Peyer's patch (tissue), 4 donors: ENCODE results near the gene TBX5. TPM values are rescaled to one million over a fixed set of nuclear protein-coding genes. Genes with fewer than 3 reads are reported as not detected.

Experiments used
- DNase-seq, 3 donors: peaks; one replicate each; pipeline ENCODE4 v3.0.0-alpha.2; 2017 to 2019
- H3K27ac ChIP-seq, 4 donors: fragments of 200-600 bp; sonication (generic); one replicate each; pipeline ENCODE4 v1.5.1; 2016 to 2019
- H3K27me3 ChIP-seq, 2 donors: fragments of 200-600 bp; sonication (generic); one replicate each; pipeline ENCODE4 v1.5.1; 2019
- H3K36me3 ChIP-seq, 3 donors: fragments of 200-600 bp; sonication (generic); one replicate each; pipeline ENCODE4 v1.5.1; 2016 to 2019
- H3K4me1 ChIP-seq, 4 donors: fragments of 200-600 bp; sonication (generic); one replicate each; pipeline ENCODE4 v1.5.1; 2016 to 2019
- H3K4me3 ChIP-seq, 4 donors: fragments of 200-600 bp; sonication (generic); 1 replicate in 3 of 4; 2 replicates in 1 of 4; pipeline ENCODE4 v1.5.1; 2016 to 2019; ENCODE audit warnings: mild to moderate bottlenecking in 1 of 4
- H3K9me3 ChIP-seq, 4 donors: fragments of 200-600 bp; sonication (generic); one replicate each; pipeline ENCODE4 v1.5.1; 2016 to 2019; ENCODE audit warnings: mild to moderate bottlenecking in 1 of 4
- CTCF ChIP-seq, 6 experiments: fragments of 450-650 bp in 4 of 6; fragments of 200-600 bp in 2 of 6; sonication (generic) in 1 of 6; IDR thresholded peaks; one replicate each; pipeline ENCODE4 v1.5.1; 2017 to 2019; ENCODE audit warnings: antibody characterized with exemption in 6 of 6, mild to moderate bottlenecking in 3 of 6, moderate library complexity in 1 of 6
- POLR2A ChIP-seq, 2 donors: fragments of 450-650 bp; IDR thresholded peaks; one replicate each; pipeline ENCODE4 v1.5.1; 2017; ENCODE audit warnings: antibody characterized with exemption in 2 of 2, mild to moderate bottlenecking in 2 of 2, moderate library complexity in 2 of 2
- total RNA-seq, 4 donors: library from RNA; depleted of rRNA; stranded (reverse); fragments of >200 nt; gene quantifications; one replicate each; pipeline ENCODE4 v1.1.0, GENCODE V29; 2016

The TBX5 gene
- total RNA-seq, 4 donors from 2014 or later = not detected

GRCh38 chr12:114447799-114448617 lies 42.1 kb upstream of the TBX5 start:
- Histone ChIP-seq H3K27me3 (peaks cover 0 to 24% of the 10 kb centered on the region in 2 donors), H3K4me3 (no peak overlapping the region), H3K9me3 (no peaks in the 10 kb centered on the region), H3K27ac (no peak overlapping the region), H3K4me1 (no peaks in the 10 kb centered on the region), H3K36me3 (no peaks in the 10 kb centered on the region)
- DNase-seq = no peak
- TF ChIP-seq POLR2A (IDR thresholded peaks at IDR 0.05) (no peak), CTCF (IDR thresholded peaks at IDR 0.05) (no peak)

GRCh38 chr12:114447274-114447716 lies 41.4 kb upstream of the TBX5 start:
- Histone ChIP-seq H3K27me3 (peaks cover 0 to 24% of the 10 kb centered on the region in 2 donors), H3K4me1 (no peaks in the 10 kb centered on the region), H3K9me3 (no peaks in the 10 kb centered on the region), H3K27ac (no peak overlapping the region), H3K36me3 (no peaks in the 10 kb centered on the region), H3K4me3 (no peak overlapping the region)
- no peak for DNase-seq
- TF ChIP-seq CTCF (IDR thresholded peaks at IDR 0.05) (no peak), POLR2A (IDR thresholded peaks at IDR 0.05) (no peak)

- H3K36me3 ChIP-seq = no peaks in the 10 kb centered on the region
- TF ChIP-seq POLR2A (IDR thresholded peaks at IDR 0.05) = no peak
- no peak for TF ChIP-seq CTCF (IDR thresholded peaks at IDR 0.05)
- no peak for DNase-seq
- H3K4me1 ChIP-seq = no peaks in the 10 kb centered on the region
- H3K4me3 ChIP-seq = no peak overlapping the region
- peaks cover 0 to 28% of the 10 kb centered on the region in 2 donors for H3K27me3 ChIP-seq
- H3K27ac ChIP-seq = no peak overlapping the region
- no peaks in the 10 kb centered on the region for H3K9me3 ChIP-seq
Measured at GRCh38 chr12:114445401-114446323, 39.7 kb upstream of the TBX5 start.

- Histone ChIP-seq H3K4me1 (no peaks in the 10 kb centered on the region), H3K36me3 (no peaks in the 10 kb centered on the region), H3K27ac (no peak overlapping the region), H3K4me3 (no peak overlapping the region), H3K27me3 (peaks cover 0 to 28% of the 10 kb centered on the region in 2 donors), H3K9me3 (no peaks in the 10 kb centered on the region)
- TF ChIP-seq POLR2A (IDR thresholded peaks at IDR 0.05) (no peak), CTCF (IDR thresholded peaks at IDR 0.05) (no peak)
- DNase-seq = no peak
Measured at GRCh38 chr12:114444422-114445279, 38.7 kb upstream of the TBX5 start.
